Uterus (tissue), 4 donors: ENCODE results near the gene TMC2. TPM values are rescaled to one million over a fixed set of nuclear protein-coding genes. Genes with fewer than 3 reads are reported as not detected.

Experiments
- DNase-seq, 2 donors: peaks; one replicate each; pipeline ENCODE4 v3.0.0-alpha.2; 2019 to 2020
- H3K27ac ChIP-seq, 2 donors: fragments of 200-600 bp; sonication (generic); 1 replicate in 1 of 2; 2 replicates in 1 of 2; pipeline ENCODE4 v1.5.1; 2016 to 2018
- H3K27me3 ChIP-seq, 2 donors: fragments of 200-600 bp; sonication (generic); one replicate each; pipeline ENCODE4 v1.5.1; 2018 to 2019; ENCODE audit warnings: control low read depth in 1 of 2
- H3K36me3 ChIP-seq, 2 donors: fragments of 200-600 bp; sonication (generic); one replicate each; pipeline ENCODE4 v1.5.1; 2019; ENCODE audit warnings: control low read depth in 1 of 2
- H3K4me1 ChIP-seq, 2 donors: fragments of 200-600 bp; sonication (generic); one replicate each; pipeline ENCODE4 v1.5.1; 2018 to 2019; ENCODE audit warnings: control low read depth in 1 of 2
- H3K4me3 ChIP-seq, 2 donors: fragments of 200-600 bp; sonication (generic); 1 replicate in 1 of 2; 2 replicates in 1 of 2; pipeline ENCODE4 v1.5.1; 2018 to 2019; ENCODE audit warnings: mild to moderate bottlenecking in 1 of 2
- H3K9me3 ChIP-seq, 2 donors: fragments of 200-600 bp; sonication (generic); one replicate each; pipeline ENCODE4 v1.5.1; 2019; ENCODE audit warnings: control low read depth in 1 of 2
- POLR2A ChIP-seq, 2 donors: fragments of 450-650 bp; IDR thresholded peaks; one replicate each; pipeline ENCODE4 v1.6.1; 2016; ENCODE audit warnings: antibody characterized with exemption in 2 of 2, mild to moderate bottlenecking in 1 of 2, moderate library complexity in 1 of 2
- intact Hi-C: fragments of 100-400 bp; cut with DNase I; formaldehyde crosslinking; loops from one replicate; pipeline ENCODE4 v1.15.1; 2023; ENCODE audit warnings: low total_unique reads
- total RNA-seq, 4 donors: library from RNA; depleted of rRNA in 3 of 4; stranded (reverse); fragments of >200 nt in 3 of 4; gene quantifications; one replicate each; pipeline versions ENCODE4 v1.1.0 to v1.2.4, GENCODE V29; 2014 to 2023
- TF ChIP-seq, protein P1 (sequence below), 4 experiments: fragments of 200-600 bp in 2 of 4; fragments of 450-650 bp in 2 of 4; sonication (generic) in 2 of 4; IDR thresholded peaks; one replicate each; pipeline ENCODE4 v1.5.1; 2016 to 2019; ENCODE audit warnings: antibody characterized with exemption in 4 of 4, mild to moderate bottlenecking in 2 of 4, moderate library complexity in 1 of 4
- donor health status: DM: yes; HTN: yes; CAD: no.

The TMC2 gene
- total RNA-seq, 4 donors from 2014 or later: not detected

DNA sequence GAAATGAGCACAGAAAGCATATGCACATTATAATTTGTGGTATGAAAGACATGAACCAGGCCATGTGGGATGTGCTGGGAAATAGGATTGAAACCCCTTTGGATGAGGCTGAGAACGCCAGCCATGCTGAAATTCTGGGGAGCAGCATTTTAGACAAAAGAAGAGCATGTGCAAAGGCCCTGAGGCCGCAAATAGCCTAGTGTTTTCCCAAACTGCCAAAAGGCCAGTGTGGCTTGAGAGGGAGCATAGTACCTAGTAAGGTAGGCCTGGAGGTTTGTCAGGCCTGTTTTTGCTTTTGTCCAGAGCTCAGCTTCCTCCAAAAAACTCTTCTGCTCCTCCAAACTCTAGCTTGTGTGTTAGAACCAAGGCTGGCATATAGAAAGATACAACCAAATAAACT, 58.7 kb downstream of the TMC2 start:
- no peak overlapping the region for H3K4me3 ChIP-seq
- no peaks in the 10 kb centered on the region for H3K4me1 ChIP-seq
- H3K36me3 ChIP-seq: no peaks in the 10 kb centered on the region
- no peaks in the 10 kb centered on the region for H3K9me3 ChIP-seq
- intact Hi-C loops: no loop called here
- no peak for DNase-seq
- no peaks in the 10 kb centered on the region for H3K27me3 ChIP-seq
- no peak overlapping the region for H3K27ac ChIP-seq
- TF ChIP-seq, protein P1, sequence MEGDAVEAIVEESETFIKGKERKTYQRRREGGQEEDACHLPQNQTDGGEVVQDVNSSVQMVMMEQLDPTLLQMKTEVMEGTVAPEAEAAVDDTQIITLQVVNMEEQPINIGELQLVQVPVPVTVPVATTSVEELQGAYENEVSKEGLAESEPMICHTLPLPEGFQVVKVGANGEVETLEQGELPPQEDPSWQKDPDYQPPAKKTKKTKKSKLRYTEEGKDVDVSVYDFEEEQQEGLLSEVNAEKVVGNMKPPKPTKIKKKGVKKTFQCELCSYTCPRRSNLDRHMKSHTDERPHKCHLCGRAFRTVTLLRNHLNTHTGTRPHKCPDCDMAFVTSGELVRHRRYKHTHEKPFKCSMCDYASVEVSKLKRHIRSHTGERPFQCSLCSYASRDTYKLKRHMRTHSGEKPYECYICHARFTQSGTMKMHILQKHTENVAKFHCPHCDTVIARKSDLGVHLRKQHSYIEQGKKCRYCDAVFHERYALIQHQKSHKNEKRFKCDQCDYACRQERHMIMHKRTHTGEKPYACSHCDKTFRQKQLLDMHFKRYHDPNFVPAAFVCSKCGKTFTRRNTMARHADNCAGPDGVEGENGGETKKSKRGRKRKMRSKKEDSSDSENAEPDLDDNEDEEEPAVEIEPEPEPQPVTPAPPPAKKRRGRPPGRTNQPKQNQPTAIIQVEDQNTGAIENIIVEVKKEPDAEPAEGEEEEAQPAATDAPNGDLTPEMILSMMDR (IDR thresholded peaks at IDR 0.05): no peak
- TF ChIP-seq POLR2A (IDR thresholded peaks at IDR 0.05): no peak

DNA sequence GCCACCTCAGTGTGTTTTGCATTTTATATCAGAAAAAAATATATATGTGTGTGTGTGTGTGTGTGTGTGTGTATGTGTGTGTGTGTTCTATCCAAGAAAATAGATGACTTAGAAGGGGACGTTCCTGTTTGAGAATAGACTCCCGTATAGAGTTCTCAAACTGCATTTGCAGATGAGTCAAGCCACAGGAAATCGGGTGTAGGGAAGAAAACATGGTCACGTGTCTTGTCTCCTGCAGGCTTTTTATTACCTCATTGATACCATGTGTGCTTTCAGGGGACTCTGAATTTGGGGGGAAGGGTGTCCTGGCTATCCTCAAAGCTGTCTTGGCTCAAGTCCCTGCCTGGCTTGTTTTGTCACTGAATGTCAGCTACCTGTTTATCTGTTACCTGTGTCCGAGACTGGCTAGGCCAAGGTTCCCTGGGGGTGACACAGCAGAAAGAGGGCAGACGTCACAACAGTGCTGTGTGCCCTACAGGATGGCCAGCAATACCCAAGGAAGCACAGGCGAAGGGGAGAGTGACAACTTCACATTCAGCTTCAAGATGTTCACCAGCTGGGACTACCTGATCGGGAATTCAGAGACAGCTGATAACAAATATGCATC, 60.4 kb downstream of the TMC2 start:
- no peak overlapping the region for H3K27ac ChIP-seq
- H3K4me1 ChIP-seq: no peaks in the 10 kb centered on the region
- DNase-seq: no peak
- TF ChIP-seq POLR2A (IDR thresholded peaks at IDR 0.05): no peak
- TF ChIP-seq, protein P1 (IDR thresholded peaks at IDR 0.05): no peak
- H3K36me3 ChIP-seq: no peaks in the 10 kb centered on the region
- H3K9me3 ChIP-seq: no peaks in the 10 kb centered on the region
- H3K4me3 ChIP-seq: no peak overlapping the region
- intact Hi-C loops: no loop called here
- H3K27me3 ChIP-seq: no peaks in the 10 kb centered on the region

DNA sequence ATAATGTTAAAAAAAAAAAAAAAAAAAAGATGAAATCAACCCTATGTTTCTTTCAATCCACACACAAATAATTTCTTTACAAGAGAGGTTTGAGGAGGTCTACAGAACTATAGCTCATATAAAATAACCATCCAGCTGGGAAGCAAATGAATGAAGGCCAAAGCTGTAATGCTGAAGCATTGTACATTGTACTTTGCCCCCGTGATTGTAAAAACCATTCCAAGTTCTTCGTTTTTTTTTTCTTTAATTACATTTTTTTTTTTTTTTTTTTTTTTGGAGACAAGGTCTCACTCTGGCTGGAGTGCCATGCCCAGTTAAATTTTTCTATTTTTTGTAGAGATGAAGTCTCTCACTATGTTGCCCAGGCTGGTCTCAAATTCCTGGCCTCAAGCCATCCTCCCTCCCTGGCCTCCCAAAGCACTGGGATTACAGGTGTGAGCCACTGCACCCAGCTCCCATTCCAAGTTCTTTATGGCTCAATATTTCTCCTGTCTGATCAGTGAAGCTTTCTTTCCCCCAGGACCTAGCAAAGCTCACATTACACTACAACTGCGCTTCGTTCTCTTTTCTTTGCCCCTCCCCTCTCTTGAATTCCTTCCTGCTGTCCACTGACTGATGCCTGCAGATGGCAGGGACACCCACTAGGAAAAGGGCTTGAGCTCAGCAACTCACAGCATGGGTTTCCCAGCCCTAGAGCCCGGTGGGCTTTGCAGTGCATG, 63.1 kb downstream of the TMC2 start:
- Histone ChIP-seq H3K9me3 (no peaks in the 10 kb centered on the region), H3K27ac (no peak overlapping the region), H3K27me3 (no peaks in the 10 kb centered on the region), H3K4me3 (no peak overlapping the region), H3K4me1 (no peaks in the 10 kb centered on the region), H3K36me3 (no peaks in the 10 kb centered on the region)
- no peak for DNase-seq
- TF ChIP-seq, protein P1 (IDR thresholded peaks at IDR 0.05): no peak
- no peak for TF ChIP-seq POLR2A (IDR thresholded peaks at IDR 0.05)
- intact Hi-C loops: no loop called here

DNA sequence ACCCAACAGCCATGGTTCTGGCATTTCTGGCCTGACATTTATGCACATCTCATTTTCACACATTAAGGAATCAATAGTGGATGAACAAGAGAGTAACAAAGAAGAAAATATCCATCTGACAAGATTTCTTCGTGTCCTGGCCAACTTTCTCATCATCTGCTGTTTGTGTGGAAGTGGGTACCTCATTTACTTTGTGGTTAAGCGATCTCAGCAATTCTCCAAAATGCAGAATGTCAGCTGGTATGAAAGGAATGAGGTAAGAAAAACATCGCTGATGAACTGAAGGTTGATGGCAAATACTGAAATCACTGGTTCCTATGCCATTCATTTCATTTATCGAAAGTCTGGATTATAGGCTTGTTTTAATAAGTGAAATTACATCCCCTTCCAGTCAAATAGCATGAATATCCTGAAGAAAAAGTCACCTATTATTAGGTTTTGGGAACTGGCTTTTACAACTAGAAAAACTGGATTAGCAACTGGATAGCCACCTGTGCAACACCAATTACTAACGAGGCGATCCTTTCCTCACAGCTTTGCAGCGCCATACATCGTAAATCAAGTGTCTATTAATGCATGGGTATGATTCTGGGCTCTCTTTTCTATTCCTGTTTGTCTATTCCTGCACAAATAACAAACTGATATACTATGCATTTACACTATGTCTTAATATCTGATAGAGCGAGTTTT, 65.8 kb downstream of the TMC2 start:
- Histone ChIP-seq H3K9me3 (peaks cover 0 to 3% of the 10 kb centered on the region in 2 donors), H3K4me3 (no peak overlapping the region), H3K27me3 (no peaks in the 10 kb centered on the region), H3K27ac (no peak overlapping the region), H3K36me3 (no peaks in the 10 kb centered on the region), H3K4me1 (no peaks in the 10 kb centered on the region)
- intact Hi-C loops: no loop called here
- TF ChIP-seq, protein P1 (IDR thresholded peaks at IDR 0.05): no peak
- TF ChIP-seq POLR2A (IDR thresholded peaks at IDR 0.05): no peak
- DNase-seq: no peak

DNA sequence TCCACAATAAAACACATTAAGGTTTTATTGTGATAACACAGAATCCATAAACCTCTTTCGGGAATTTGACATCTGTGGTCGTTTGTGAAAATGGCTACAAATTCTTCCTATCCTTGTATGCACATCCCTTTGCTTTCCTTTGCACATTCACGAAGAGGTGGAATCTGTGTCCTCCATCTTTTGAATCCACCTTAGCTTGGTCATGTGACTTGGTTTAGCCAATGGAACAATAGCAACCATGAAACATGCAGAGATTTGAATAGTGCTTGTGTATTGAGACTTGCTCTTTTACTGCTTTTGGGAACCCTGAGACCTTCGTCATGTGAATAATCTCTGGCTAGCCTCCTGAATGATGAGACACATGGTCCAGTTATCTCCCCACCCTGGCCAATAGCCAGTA, 66.4 kb downstream of the TMC2 start:
- no peaks in the 10 kb centered on the region for H3K4me1 ChIP-seq
- H3K4me3 ChIP-seq: no peak overlapping the region
- DNase-seq: no peak
- H3K9me3 ChIP-seq: peaks cover 0 to 8% of the 10 kb centered on the region in 2 donors
- no peak overlapping the region for H3K27ac ChIP-seq
- TF ChIP-seq POLR2A (IDR thresholded peaks at IDR 0.05): no peak
- TF ChIP-seq, protein P1 (IDR thresholded peaks at IDR 0.05): no peak
- H3K36me3 ChIP-seq: no peaks in the 10 kb centered on the region
- intact Hi-C loops: no loop called here
- no peaks in the 10 kb centered on the region for H3K27me3 ChIP-seq
